CD4-positive, alpha-beta T cell treated with Interleukin-15 for 4 hours (primary cell): ENCODE data around the gene ACSF2.

Experiments
- DNase-seq: peaks from one replicate; pipeline ENCODE4 v3.0.0-alpha.2; 2020; ENCODE audit warnings: low spot score

Gene ACSF2

GRCh38 chr17:50501054-50501453 lies 75.0 kb downstream of the ACSF2 start:
- DNase-seq: peak; percentile 34

- DNase-seq: no peak
These were observed 76.4 kb downstream of the ACSF2 start for GRCh38 chr17:50502301-50502990.

GRCh38 chr17:50505591-50506130 lies 79.6 kb downstream of the ACSF2 start:
- no peak for DNase-seq

- no peak for DNase-seq
These were observed 80.3 kb downstream of the ACSF2 start for GRCh38 chr17:50506298-50506697.

- DNase-seq: peak; percentile 66
These were observed 82.0 kb downstream of the ACSF2 start, which contains the start of gene MYCBPAP for GRCh38 chr17:50507871-50508572. TSS of gene MYCBPAP (plus strand) at chr17:50508439. CDS start at chr17:50508675, 236 bp downstream.

GRCh38 chr17:50508573-50509460 lies 82.8 kb downstream of the ACSF2 start:
- DNase-seq: no peak

GRCh38 chr17:50511058-50511457 lies 85.0 kb downstream of the ACSF2 start:
- DNase-seq: peak; percentile 75

GRCh38 chr17:50513495-50513894 lies 87.5 kb downstream of the ACSF2 start:
- DNase-seq: no peak

- no peak for DNase-seq
These were observed 88.4 kb downstream of the ACSF2 start for GRCh38 chr17:50514388-50514787.

- no peak for DNase-seq
These were observed 89.1 kb downstream of the ACSF2 start for GRCh38 chr17:50514936-50515702.

GRCh38 chr17:50517011-50517410 lies 91.0 kb downstream of the ACSF2 start:
- no peak for DNase-seq

GRCh38 chr17:50517504-50518383 lies 91.7 kb downstream of the ACSF2 start:
- DNase-seq: no peak

- no peak for DNase-seq
These were observed 92.5 kb downstream of the ACSF2 start for GRCh38 chr17:50518384-50519023.

- no peak for DNase-seq
These were observed 93.3 kb downstream of the ACSF2 start for GRCh38 chr17:50519141-50519834.

GRCh38 chr17:50520483-50520882 lies 94.5 kb downstream of the ACSF2 start:
- no peak for DNase-seq

- DNase-seq: no peak
These were observed 95.5 kb downstream of the ACSF2 start for GRCh38 chr17:50521514-50521913.

- DNase-seq: no peak
These were observed 96.7 kb downstream of the ACSF2 start for GRCh38 chr17:50522766-50523165.

- DNase-seq: no peak
These were observed 97.2 kb downstream of the ACSF2 start for GRCh38 chr17:50523208-50523607.
